ENCODE measurements around the gene RASL11B.

DNA sequence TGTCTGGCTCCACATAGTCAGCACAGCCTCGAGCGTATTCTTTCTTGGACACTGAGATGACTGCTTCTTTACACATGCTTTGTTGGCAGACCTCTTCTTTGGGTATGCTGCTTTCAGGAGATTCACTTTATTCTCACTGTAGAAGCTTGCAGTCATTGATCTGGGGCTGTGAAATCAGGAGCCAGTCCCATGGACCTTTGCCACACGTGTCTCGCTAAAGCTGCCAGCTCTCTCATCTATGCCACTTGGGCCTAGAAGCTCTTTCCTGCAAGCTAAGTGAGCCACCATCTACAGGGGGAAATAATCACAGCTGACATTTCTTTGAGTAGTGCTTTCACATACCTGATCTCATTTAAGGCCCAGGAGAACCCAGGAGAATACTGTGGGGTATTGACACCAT, 5.0 kb downstream of the RASL11B start:
- TF ChIP-seq, protein P1, sequence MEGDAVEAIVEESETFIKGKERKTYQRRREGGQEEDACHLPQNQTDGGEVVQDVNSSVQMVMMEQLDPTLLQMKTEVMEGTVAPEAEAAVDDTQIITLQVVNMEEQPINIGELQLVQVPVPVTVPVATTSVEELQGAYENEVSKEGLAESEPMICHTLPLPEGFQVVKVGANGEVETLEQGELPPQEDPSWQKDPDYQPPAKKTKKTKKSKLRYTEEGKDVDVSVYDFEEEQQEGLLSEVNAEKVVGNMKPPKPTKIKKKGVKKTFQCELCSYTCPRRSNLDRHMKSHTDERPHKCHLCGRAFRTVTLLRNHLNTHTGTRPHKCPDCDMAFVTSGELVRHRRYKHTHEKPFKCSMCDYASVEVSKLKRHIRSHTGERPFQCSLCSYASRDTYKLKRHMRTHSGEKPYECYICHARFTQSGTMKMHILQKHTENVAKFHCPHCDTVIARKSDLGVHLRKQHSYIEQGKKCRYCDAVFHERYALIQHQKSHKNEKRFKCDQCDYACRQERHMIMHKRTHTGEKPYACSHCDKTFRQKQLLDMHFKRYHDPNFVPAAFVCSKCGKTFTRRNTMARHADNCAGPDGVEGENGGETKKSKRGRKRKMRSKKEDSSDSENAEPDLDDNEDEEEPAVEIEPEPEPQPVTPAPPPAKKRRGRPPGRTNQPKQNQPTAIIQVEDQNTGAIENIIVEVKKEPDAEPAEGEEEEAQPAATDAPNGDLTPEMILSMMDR (IDR thresholded peaks at IDR 0.05): no peak
- TF ChIP-seq POLR2A (IDR thresholded peaks at IDR 0.05): no peak
